HepG2 (cell line): Measurements from ENCODE around the gene RRP12. TPM values are rescaled to one million over a fixed set of nuclear protein-coding genes. Genes with fewer than 3 reads are reported as not detected.
A peak's percentile ranks its signal among the peaks of the same experiment; 100 is the strongest.

Source experiments
- GATAD2A ChIP-seq: IDR thresholded peaks from 2 replicates; pipeline ENCODE4 v1.6.1; 2016
- HOXA5 ChIP-seq: sonication (generic); formaldehyde crosslinking; IDR thresholded peaks from 2 replicates; pipeline ENCODE4 v1.4.0; 2020; ENCODE audit warnings: missing genetic modification reagents
- KAT2B ChIP-seq: fragments of 150-350 bp; IDR thresholded peaks from 2 replicates; pipeline ENCODE4 v1.6.1; 2014; ENCODE audit warnings: low read depth, low read length, borderline replicate concordance
- RORA ChIP-seq: sonication (generic); formaldehyde crosslinking; IDR thresholded peaks from 2 replicates; pipeline ENCODE4 v1.5.0; 2020; ENCODE audit warnings: mild to moderate bottlenecking, missing genetic modification reagents, moderate library complexity
- RXRA ChIP-seq: sonication (generic); formaldehyde crosslinking; IDR thresholded peaks from 2 replicates; pipeline ENCODE4 v1.5.1; 2020; ENCODE audit warnings: missing genetic modification reagents
- TBL1XR1 ChIP-seq: fragments of 150-350 bp; IDR thresholded peaks from 2 replicates; pipeline ENCODE4 v1.6.1; 2014; ENCODE audit warnings: borderline replicate concordance, low read length; ENCODE audit not compliant: partially characterized antibody
- ZFX ChIP-seq: sonication (generic); formaldehyde crosslinking; IDR thresholded peaks from 2 replicates; pipeline ENCODE4 v1.4.0; 2020; ENCODE audit warnings: mild to moderate bottlenecking, low read depth, missing genetic modification reagents, moderate library complexity
- ZNF282 ChIP-seq: fragments of 450-650 bp; IDR thresholded peaks from 2 replicates; pipeline ENCODE4 v1.6.1; 2018; ENCODE audit not compliant: partially characterized antibody
- ZNF430 ChIP-seq: sonication (generic); formaldehyde crosslinking; IDR thresholded peaks from 2 replicates; pipeline ENCODE4 v1.9.0; 2021; ENCODE audit warnings: mild to moderate bottlenecking, missing genetic modification reagents
- ZSCAN20 ChIP-seq: sonication (generic); formaldehyde crosslinking; IDR thresholded peaks from 2 replicates; pipeline ENCODE4 v1.4.0; 2020; ENCODE audit warnings: missing genetic modification reagents, mild to moderate bottlenecking, borderline replicate concordance
- polyA plus RNA-seq, 8 experiments: library from polyadenylated mRNA; depleted of rRNA in 3 of 8; stranded (reverse) in 7 of 8; unstranded in 1 of 8; fragments of >200 nt; fragmentation: Illumina TruSeq in 4 of 8; extraction: Trizol in 4 of 8; gene quantifications; 2 replicates each; pipeline versions ENCODE4 v1.2.1 to v1.2.3, GENCODE V29; 2011 to 2016; ENCODE audit warnings: low read depth in 4 of 8, missing spikeins in 1 of 8, mixed read lengths in 1 of 8; ENCODE audit not compliant: insufficient read depth in 1 of 8
- total RNA-seq, 5 experiments: library from RNA; depleted of rRNA; stranded (reverse); fragments of >200 nt; fragmentation: Illumina TruSeq; extraction: Trizol; gene quantifications; 2 replicates each; pipeline ENCODE4 v1.2.3, GENCODE V29; 2016; ENCODE audit warnings: low read depth in 1 of 5
- TF ChIP-seq, protein P1 (sequence below): sonication (generic); formaldehyde crosslinking; IDR thresholded peaks from 2 replicates; pipeline ENCODE4 v1.9.0; 2021; ENCODE audit warnings: mild to moderate bottlenecking, missing genetic modification reagents
- TF ChIP-seq, protein P2 (sequence below): sonication (generic); formaldehyde crosslinking; conservative IDR thresholded peaks from 2 replicates; pipeline ENCODE4 v1.4.0; 2020; ENCODE audit warnings: missing genetic modification reagents
- TF ChIP-seq, protein P3 (sequence below): sonication (generic); IDR thresholded peaks from 2 replicates; pipeline ENCODE4 v1.6.1; 2016; ENCODE audit warnings: low read depth, borderline replicate concordance
- TF ChIP-seq, protein P4 (sequence below): IDR thresholded peaks from 2 replicates; pipeline ENCODE4 v1.6.1; 2016; ENCODE audit warnings: control low read depth
- TF ChIP-seq, protein P5 (sequence below): sonication (generic); formaldehyde crosslinking; IDR thresholded peaks from 2 replicates; pipeline ENCODE4; 2020; ENCODE audit warnings: missing genetic modification reagents, mild to moderate bottlenecking, borderline replicate concordance

RRP12 gene
- total and polyA plus RNA-seq, 2 of the 13 experiments (the other 11 are each of a cell fraction or from before 2014, with no cell fraction given): 13.2 to 39.4 TPM

DNA sequence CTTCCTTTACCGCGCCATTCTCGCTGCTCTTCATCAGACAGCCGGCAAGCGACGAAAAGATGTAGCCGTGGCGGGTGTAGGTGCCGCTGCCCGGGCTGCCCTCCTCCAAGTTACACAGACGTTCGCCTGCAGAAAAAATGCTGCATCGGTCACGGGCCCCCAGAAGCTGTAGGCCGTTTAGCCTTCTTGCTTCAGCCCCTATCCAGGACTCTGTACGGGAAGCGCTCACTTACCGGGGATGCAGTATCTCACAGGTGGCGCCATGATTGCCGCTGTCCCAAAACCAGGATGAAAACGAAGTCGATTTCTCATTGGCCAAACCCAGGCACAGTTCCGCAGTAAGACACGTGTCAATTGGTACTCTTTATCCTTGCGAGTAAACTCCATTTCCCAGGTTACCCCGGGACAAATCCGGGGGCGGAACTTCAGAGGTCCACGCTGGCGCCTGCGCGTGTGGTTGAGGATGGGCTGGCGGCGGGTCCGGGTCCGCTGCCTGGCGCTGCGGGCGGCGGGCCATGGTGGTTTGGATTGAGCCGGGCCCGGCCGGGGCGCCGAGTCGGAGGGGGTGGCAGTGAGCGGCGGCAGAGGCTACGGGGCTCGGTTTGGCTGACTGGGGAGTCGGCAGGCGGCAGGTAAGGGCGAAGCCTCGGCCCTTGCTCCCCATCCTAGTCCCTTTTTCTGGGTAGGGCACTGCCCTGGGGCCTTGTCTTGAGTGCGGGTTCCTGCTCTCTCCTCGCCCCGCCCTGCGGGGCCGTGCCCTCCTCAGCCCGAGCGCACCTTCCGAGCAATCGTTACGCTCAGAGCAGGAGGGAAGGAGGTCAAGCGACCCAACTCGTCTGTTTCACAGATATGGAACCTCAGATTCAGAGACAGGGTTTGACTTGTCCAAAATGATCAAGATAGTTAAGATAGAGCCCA lies 44.8 kb upstream of the RRP12 start, which contains the start of the genes EXOSC1 and ZDHHC16 (continued):
- TF ChIP-seq RXRA (CRISPR knock-in tag) (peak; percentile 30; the same call in 1 of the 2 replicates), HOXA5 (CRISPR knock-in tag) (peak; percentile 87; the same call in 1 of the 2 replicates), ZSCAN20 (CRISPR knock-in tag) (no peak), RORA (CRISPR knock-in tag) (no peak), TBL1XR1 (no peak), ZNF282 (no peak), ZNF430 (CRISPR knock-in tag) (peak; percentile 80), ZFX (CRISPR knock-in tag) (peak; percentile 97), GATAD2A (CRISPR knock-in tag) (peak; percentile 17; the same call in 1 of the 2 replicates), KAT2B (no peak)
- TF ChIP-seq, protein P1, sequence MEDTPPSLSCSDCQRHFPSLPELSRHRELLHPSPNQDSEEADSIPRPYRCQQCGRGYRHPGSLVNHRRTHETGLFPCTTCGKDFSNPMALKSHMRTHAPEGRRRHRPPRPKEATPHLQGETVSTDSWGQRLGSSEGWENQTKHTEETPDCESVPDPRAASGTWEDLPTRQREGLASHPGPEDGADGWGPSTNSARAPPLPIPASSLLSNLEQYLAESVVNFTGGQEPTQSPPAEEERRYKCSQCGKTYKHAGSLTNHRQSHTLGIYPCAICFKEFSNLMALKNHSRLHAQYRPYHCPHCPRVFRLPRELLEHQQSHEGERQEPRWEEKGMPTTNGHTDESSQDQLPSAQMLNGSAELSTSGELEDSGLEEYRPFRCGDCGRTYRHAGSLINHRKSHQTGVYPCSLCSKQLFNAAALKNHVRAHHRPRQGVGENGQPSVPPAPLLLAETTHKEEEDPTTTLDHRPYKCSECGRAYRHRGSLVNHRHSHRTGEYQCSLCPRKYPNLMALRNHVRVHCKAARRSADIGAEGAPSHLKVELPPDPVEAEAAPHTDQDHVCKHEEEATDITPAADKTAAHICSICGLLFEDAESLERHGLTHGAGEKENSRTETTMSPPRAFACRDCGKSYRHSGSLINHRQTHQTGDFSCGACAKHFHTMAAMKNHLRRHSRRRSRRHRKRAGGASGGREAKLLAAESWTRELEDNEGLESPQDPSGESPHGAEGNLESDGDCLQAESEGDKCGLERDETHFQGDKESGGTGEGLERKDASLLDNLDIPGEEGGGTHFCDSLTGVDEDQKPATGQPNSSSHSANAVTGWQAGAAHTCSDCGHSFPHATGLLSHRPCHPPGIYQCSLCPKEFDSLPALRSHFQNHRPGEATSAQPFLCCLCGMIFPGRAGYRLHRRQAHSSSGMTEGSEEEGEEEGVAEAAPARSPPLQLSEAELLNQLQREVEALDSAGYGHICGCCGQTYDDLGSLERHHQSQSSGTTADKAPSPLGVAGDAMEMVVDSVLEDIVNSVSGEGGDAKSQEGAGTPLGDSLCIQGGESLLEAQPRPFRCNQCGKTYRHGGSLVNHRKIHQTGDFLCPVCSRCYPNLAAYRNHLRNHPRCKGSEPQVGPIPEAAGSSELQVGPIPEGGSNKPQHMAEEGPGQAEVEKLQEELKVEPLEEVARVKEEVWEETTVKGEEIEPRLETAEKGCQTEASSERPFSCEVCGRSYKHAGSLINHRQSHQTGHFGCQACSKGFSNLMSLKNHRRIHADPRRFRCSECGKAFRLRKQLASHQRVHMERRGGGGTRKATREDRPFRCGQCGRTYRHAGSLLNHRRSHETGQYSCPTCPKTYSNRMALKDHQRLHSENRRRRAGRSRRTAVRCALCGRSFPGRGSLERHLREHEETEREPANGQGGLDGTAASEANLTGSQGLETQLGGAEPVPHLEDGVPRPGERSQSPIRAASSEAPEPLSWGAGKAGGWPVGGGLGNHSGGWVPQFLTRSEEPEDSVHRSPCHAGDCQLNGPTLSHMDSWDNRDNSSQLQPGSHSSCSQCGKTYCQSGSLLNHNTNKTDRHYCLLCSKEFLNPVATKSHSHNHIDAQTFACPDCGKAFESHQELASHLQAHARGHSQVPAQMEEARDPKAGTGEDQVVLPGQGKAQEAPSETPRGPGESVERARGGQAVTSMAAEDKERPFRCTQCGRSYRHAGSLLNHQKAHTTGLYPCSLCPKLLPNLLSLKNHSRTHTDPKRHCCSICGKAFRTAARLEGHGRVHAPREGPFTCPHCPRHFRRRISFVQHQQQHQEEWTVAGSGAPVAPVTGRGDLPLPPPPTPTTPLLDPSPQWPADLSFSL (CRISPR knock-in tag): no peak
- TF ChIP-seq, protein P2, sequence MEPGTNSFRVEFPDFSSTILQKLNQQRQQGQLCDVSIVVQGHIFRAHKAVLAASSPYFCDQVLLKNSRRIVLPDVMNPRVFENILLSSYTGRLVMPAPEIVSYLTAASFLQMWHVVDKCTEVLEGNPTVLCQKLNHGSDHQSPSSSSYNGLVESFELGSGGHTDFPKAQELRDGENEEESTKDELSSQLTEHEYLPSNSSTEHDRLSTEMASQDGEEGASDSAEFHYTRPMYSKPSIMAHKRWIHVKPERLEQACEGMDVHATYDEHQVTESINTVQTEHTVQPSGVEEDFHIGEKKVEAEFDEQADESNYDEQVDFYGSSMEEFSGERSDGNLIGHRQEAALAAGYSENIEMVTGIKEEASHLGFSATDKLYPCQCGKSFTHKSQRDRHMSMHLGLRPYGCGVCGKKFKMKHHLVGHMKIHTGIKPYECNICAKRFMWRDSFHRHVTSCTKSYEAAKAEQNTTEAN (CRISPR knock-in tag): no peak; the same call in 1 of the 2 replicates
- TF ChIP-seq, protein P3, sequence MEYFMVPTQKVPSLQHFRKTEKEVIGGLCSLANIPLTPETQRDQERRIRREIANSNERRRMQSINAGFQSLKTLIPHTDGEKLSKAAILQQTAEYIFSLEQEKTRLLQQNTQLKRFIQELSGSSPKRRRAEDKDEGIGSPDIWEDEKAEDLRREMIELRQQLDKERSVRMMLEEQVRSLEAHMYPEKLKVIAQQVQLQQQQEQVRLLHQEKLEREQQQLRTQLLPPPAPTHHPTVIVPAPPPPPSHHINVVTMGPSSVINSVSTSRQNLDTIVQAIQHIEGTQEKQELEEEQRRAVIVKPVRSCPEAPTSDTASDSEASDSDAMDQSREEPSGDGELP: peak; percentile 45; the same call in 1 of the 2 replicates
- TF ChIP-seq, protein P4, sequence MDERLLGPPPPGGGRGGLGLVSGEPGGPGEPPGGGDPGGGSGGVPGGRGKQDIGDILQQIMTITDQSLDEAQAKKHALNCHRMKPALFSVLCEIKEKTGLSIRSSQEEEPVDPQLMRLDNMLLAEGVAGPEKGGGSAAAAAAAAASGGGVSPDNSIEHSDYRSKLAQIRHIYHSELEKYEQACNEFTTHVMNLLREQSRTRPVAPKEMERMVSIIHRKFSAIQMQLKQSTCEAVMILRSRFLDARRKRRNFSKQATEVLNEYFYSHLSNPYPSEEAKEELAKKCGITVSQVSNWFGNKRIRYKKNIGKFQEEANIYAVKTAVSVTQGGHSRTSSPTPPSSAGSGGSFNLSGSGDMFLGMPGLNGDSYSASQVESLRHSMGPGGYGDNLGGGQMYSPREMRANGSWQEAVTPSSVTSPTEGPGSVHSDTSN (CRISPR knock-in tag): no peak
- TF ChIP-seq, protein P5, sequence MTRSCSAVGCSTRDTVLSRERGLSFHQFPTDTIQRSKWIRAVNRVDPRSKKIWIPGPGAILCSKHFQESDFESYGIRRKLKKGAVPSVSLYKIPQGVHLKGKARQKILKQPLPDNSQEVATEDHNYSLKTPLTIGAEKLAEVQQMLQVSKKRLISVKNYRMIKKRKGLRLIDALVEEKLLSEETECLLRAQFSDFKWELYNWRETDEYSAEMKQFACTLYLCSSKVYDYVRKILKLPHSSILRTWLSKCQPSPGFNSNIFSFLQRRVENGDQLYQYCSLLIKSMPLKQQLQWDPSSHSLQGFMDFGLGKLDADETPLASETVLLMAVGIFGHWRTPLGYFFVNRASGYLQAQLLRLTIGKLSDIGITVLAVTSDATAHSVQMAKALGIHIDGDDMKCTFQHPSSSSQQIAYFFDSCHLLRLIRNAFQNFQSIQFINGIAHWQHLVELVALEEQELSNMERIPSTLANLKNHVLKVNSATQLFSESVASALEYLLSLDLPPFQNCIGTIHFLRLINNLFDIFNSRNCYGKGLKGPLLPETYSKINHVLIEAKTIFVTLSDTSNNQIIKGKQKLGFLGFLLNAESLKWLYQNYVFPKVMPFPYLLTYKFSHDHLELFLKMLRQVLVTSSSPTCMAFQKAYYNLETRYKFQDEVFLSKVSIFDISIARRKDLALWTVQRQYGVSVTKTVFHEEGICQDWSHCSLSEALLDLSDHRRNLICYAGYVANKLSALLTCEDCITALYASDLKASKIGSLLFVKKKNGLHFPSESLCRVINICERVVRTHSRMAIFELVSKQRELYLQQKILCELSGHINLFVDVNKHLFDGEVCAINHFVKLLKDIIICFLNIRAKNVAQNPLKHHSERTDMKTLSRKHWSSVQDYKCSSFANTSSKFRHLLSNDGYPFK: peak; percentile 95
